Gastrocnemius medialis (tissue), 4 donors: ENCODE measurements around the gene RAD51B.

Source experiments
- POLR2A ChIP-seq, 2 donors: fragments of 450-650 bp; IDR thresholded peaks; one replicate each; pipeline ENCODE4 v1.6.1; 2017; ENCODE audit warnings: antibody characterized with exemption in 2 of 2, mild to moderate bottlenecking in 2 of 2, moderate library complexity in 2 of 2
- TF ChIP-seq, protein P1 (sequence below), 5 experiments: fragments of 450-650 bp in 3 of 5; fragments of 200-600 bp in 2 of 5; sonication (generic) in 2 of 5; IDR thresholded peaks in 4 of 5; conservative IDR thresholded peaks in 1 of 5; 1 replicate in 4 of 5; 2 replicates in 1 of 5; pipeline ENCODE4 v1.5.1; 2016 to 2019; ENCODE audit warnings: antibody characterized with exemption in 5 of 5, mild to moderate bottlenecking in 3 of 5, moderate library complexity in 3 of 5

- TF ChIP-seq, protein P1, sequence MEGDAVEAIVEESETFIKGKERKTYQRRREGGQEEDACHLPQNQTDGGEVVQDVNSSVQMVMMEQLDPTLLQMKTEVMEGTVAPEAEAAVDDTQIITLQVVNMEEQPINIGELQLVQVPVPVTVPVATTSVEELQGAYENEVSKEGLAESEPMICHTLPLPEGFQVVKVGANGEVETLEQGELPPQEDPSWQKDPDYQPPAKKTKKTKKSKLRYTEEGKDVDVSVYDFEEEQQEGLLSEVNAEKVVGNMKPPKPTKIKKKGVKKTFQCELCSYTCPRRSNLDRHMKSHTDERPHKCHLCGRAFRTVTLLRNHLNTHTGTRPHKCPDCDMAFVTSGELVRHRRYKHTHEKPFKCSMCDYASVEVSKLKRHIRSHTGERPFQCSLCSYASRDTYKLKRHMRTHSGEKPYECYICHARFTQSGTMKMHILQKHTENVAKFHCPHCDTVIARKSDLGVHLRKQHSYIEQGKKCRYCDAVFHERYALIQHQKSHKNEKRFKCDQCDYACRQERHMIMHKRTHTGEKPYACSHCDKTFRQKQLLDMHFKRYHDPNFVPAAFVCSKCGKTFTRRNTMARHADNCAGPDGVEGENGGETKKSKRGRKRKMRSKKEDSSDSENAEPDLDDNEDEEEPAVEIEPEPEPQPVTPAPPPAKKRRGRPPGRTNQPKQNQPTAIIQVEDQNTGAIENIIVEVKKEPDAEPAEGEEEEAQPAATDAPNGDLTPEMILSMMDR (IDR thresholded peaks at IDR 0.05 in 4 of 5, conservative IDR thresholded peaks at IDR 0.05 in 1 of 5) = no peak
- no peak for TF ChIP-seq POLR2A (IDR thresholded peaks at IDR 0.05)
Measured at GRCh38 chr14:68016255-68016914, 196.8 kb downstream of the RAD51B start.
